Stimulated activated CD8-positive, alpha-beta memory T cell treated with anti-CD3 and anti-CD28 coated beads, Interleukin-12 subunit alpha, Interleukin-12 subunit beta, amount 100 ng/mL, for 24 hours (primary cell): Measurements from ENCODE around the gene PRKCI.
"Not testable (repeated sequence)": the region's sequence is repeated elsewhere in the genome, so short reads cannot be mapped to it uniquely, and the experiment has no call there.

Source experiments
- DNase-seq: peaks from one replicate; pipeline ENCODE4 v3.0.0-alpha.2; 2020; ENCODE audit errors: extremely low read depth

Gene PRKCI

DNA sequence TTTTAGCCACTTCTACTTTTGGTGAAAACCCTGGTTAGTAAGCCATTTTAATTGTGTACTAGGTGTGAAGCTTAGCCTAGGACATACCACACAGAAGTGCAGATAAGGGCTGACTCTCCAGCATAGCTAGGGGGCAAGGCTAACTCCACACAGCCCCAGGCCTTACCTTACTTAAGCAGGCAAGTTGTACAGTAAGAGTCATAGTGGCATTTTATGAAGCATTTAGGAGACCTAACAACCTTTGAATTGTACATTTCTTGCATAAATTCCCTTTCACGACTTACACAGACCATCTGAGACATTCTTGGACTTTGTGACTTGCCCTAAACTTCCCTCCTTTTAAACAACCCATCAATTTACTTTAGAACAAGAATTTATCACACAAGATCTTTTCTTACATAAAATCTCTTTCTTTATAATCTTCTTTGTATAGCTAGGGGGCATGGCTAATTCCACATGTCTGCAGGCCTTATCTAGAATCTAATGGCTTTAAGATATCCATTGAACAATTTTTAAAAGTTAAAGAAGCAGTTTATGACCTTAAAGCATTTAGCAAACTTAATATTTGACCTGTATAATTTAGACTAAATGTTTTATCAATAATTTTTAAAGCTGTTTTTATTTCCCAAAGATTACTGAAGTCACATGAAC, 116.6 kb downstream of the PRKCI start:
- no peak for DNase-seq

DNA sequence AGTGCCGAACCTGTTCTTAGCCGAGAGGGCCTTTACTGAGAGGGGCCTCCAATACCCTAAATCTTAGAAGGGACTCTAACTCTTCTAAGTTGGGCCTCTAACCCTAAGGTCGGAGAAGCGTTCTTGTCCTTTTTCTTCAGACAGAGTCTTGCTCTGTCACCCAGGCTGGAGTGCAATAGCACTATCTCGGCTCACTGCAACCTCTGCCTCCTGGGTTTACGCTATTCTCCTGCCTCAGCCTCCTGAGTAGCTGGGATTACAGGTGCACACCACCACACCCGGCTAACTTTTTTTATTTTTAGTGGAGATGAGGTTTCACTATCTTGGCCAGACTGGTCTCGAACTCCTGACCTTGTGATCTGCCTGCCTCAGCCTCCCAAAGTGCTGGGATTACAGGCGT, 120.0 kb downstream of the PRKCI start:
- not testable (repeated sequence) for DNase-seq

DNA sequence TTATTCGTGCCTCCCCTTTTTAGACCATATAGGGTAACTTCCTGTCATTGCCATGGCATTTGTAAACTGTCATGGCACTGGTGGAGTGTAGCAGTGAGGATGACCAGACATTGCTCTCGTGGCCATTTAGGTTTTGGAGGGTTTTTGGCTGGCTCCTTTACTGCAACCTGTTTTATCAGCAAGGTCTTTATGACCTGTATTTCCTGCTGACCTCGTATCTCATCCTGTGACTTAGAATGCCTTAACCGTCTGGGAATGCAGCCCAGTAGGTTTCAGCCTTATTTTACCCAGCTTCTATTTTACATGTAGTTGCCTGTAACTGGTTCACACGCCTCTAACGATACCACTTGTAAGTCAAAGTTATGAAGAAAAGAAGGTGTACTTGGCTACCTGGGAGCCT, 121.6 kb downstream of the PRKCI start:
- not testable (repeated sequence) for DNase-seq

GRCh38 chr3:170344971-170345370, 122.7 kb downstream of the PRKCI start:
- DNase-seq, result no peak

GRCh38 chr3:170346481-170347392, 124.5 kb downstream of the PRKCI start:
- DNase-seq, result no peak

DNA sequence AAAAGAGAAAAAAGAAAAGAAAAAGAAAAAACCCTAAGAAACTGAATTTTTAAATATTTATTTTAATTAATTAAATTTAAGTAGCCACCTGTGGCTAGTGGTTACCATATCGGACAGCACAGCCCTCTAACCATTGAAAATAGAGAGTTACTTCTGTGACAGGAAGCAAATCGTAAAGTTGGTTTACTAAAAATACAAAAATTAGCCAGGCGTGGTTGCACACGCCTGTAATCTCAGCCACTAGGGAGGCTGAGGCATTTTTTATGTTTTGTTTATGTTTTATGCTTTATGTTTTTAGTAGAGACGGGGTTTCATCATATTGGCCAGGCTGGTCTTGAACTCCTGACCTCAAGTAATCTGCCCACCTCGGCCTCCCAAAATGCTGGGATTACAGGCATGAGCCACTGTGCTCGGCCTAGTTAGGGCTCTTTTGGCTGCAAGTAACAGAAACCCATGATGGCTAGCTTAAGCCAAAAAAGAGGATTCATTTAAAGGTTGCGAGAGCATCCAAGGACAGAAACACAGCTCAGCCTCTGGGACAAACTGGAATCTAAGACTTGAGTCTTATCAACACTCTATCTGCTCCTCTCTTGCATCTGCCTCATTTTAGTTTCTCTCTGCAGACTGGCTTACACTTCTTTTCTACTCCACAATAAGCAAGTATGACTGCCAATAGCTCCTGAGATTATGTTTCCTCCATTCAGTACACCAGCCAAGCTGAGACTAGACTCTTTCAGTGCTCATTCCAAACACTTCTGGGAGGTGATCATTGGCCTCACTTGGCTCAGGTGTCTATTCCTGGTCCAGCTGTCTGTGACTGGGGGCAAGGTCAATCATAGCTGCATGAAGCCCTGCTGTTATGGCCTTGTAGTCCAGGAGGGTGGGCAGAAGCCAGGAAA, 128.5 kb downstream of the PRKCI start:
- DNase-seq, result no peak

DNA sequence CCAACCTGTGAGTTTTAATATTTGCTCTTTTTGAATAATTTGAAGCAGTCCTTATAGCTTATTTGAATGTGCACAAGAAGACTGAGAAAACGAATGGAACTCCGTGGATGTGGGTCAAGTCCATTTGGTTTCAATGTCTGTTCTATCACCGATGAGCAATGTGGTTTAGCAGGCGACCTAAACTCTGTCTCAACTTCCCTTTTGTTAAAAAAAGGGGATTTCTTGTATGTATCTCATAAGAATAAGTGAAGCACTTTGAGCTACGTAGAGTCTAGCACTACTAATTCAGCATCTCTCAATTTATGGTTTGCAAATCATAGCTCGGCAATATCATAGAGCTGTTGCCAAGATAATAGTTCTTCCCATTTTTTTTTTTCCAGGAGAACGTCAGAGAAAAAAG, 130.7 kb downstream of the PRKCI start:
- DNase-seq, result no peak

- no peak for DNase-seq
Observed at GRCh38 chr3:170353485-170353884, 131.3 kb downstream of the PRKCI start.

DNA sequence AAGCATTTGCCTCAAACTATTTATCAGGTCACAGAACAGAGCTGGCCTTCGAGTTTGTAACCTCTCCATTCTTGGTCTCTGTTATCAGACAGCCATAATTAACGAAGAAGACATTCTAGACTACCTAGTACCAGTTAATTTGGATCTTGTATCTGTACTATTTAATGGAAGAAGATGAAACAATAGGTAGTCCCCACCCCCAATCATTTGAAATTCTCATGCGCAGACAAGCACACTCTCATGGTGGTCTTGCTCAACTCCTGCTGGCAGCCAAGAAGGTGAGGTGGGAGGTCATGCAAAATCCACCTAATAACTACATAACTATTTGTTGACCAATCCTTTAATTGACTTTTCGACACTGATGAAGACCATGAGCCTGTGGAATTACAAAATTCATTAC, 132.5 kb downstream of the PRKCI start:
- DNase-seq, result no peak
